T-helper 17 cell (primary cell): ENCODE results near the gene NCAM2. TPM values are rescaled to one million over a fixed set of nuclear protein-coding genes. Genes with fewer than 3 reads are reported as not detected.

Experiments used
- ATAC-seq: fragments of 150-1000 bp; cut with Tn5 transposase; 2 replicates; pipeline ENCODE4 v1.10.0; 2021; ENCODE audit warnings: mild to moderate bottlenecking, moderate library complexity
- DNase-seq, 3 donors: peaks; one replicate each; pipeline versions ENCODE4 v3.0.0 to v3.0.0-alpha.2; 2020 to 2021
- H3K9me3 ChIP-seq: one replicate; pipeline ENCODE4 v1.7.0; 2013; ENCODE audit warnings: low read length, mild to moderate bottlenecking; ENCODE audit not compliant: control insufficient read depth, poor library complexity, severe bottlenecking
- H3K27ac Mint-ChIP-seq: one replicate; pipeline ENCODE4 v1.8.0; 2022; ENCODE audit warnings: mild to moderate bottlenecking, moderate library complexity, mixed read lengths
- H3K27me3 Mint-ChIP-seq: one replicate; pipeline ENCODE4 v1.8.0; 2022; ENCODE audit warnings: mixed read lengths
- H3K36me3 Mint-ChIP-seq: one replicate; pipeline ENCODE4 v1.8.0; 2022; ENCODE audit warnings: low read depth, mixed read lengths
- H3K4me1 Mint-ChIP-seq: one replicate; pipeline ENCODE4 v1.8.0; 2022; ENCODE audit warnings: mild to moderate bottlenecking, mixed read lengths
- H3K4me3 Mint-ChIP-seq: one replicate; pipeline ENCODE4 v1.8.0; 2022; ENCODE audit warnings: mild to moderate bottlenecking, moderate library complexity, mixed read lengths
- total RNA-seq, 4 donors: library from RNA in 2 of 4; stranded (reverse) in 2 of 4; gene quantifications; one replicate each; pipeline ENCODE4 v1.2.3 and lab custom pipeline; 2022 to 2026

NCAM2 gene
- total RNA-seq, 2 donors from 2014 or later, result not detected

GRCh38 chr21:21236996-21237395 lies 238.8 kb downstream of the NCAM2 start:
- Mint-ChIP-seq H3K27ac (no peak overlapping the region), H3K36me3 (no peaks in the 10 kb centered on the region), H3K4me1 (no peaks in the 10 kb centered on the region), H3K27me3 (no peaks in the 10 kb centered on the region), H3K4me3 (no peak overlapping the region)
- H3K9me3 ChIP-seq, result no peaks in the 10 kb centered on the region
- DNase-seq (no peak), ATAC-seq (no peak)

GRCh38 chr21:21238629-21239400 lies 240.6 kb downstream of the NCAM2 start:
- H3K27me3 Mint-ChIP-seq, result no peaks in the 10 kb centered on the region
- ATAC-seq (no peak), DNase-seq (no peak)
- H3K4me3 Mint-ChIP-seq, result no peak overlapping the region
- no peaks in the 10 kb centered on the region for H3K9me3 ChIP-seq
- no peaks in the 10 kb centered on the region for H3K36me3 Mint-ChIP-seq
- no peaks in the 10 kb centered on the region for H3K4me1 Mint-ChIP-seq
- H3K27ac Mint-ChIP-seq, result no peak overlapping the region

- no peaks in the 10 kb centered on the region for H3K4me1 Mint-ChIP-seq
- no peaks in the 10 kb centered on the region for H3K27me3 Mint-ChIP-seq
- no peak for ATAC-seq
- H3K36me3 Mint-ChIP-seq, result no peaks in the 10 kb centered on the region
- H3K27ac Mint-ChIP-seq, result no peak overlapping the region
- no peak overlapping the region for H3K4me3 Mint-ChIP-seq
- no peak for DNase-seq
- H3K9me3 ChIP-seq, result no peaks in the 10 kb centered on the region
Observed at GRCh38 chr21:21241391-21241790, 243.2 kb downstream of the NCAM2 start.

- Mint-ChIP-seq H3K36me3 (no peaks in the 10 kb centered on the region), H3K27me3 (no peaks in the 10 kb centered on the region), H3K4me3 (no peak overlapping the region), H3K4me1 (no peaks in the 10 kb centered on the region), H3K27ac (no peak overlapping the region)
- H3K9me3 ChIP-seq, result no peaks in the 10 kb centered on the region
- ATAC-seq, result no peak
- no peak for DNase-seq
Observed at GRCh38 chr21:21246007-21246406, 247.8 kb downstream of the NCAM2 start.

GRCh38 chr21:21247424-21247823 lies 249.2 kb downstream of the NCAM2 start:
- no peak for DNase-seq
- no peaks in the 10 kb centered on the region for H3K27me3 Mint-ChIP-seq

GRCh38 chr21:21262048-21262447 lies 263.8 kb downstream of the NCAM2 start:
- H3K4me3 Mint-ChIP-seq, result no peak overlapping the region

More at GRCh38 chr21:21247424-21247823, 249.2 kb downstream of the NCAM2 start:
- no peak overlapping the region for H3K4me3 Mint-ChIP-seq
- no peaks in the 10 kb centered on the region for H3K4me1 Mint-ChIP-seq
- H3K9me3 ChIP-seq, result no peaks in the 10 kb centered on the region
- no peaks in the 10 kb centered on the region for H3K36me3 Mint-ChIP-seq
- no peak overlapping the region for H3K27ac Mint-ChIP-seq
- no peak for ATAC-seq

GRCh38 chr21:21268061-21268471 lies 269.9 kb downstream of the NCAM2 start:
- H3K36me3 Mint-ChIP-seq, result no peaks in the 10 kb centered on the region
- no peaks in the 10 kb centered on the region for H3K27me3 Mint-ChIP-seq
- H3K27ac Mint-ChIP-seq, result no peak overlapping the region
- no peak for ATAC-seq
- no peaks in the 10 kb centered on the region for H3K4me1 Mint-ChIP-seq
- peaks cover 4% of the 10 kb centered on the region for H3K9me3 ChIP-seq
- no peak overlapping the region for H3K4me3 Mint-ChIP-seq
- no peak for DNase-seq

More at GRCh38 chr21:21262048-21262447, 263.8 kb downstream of the NCAM2 start:
- H3K9me3 ChIP-seq, result no peaks in the 10 kb centered on the region
- Mint-ChIP-seq H3K36me3 (no peaks in the 10 kb centered on the region), H3K27me3 (no peaks in the 10 kb centered on the region), H3K4me1 (no peaks in the 10 kb centered on the region), H3K27ac (no peak overlapping the region)
- DNase-seq, result no peak
- no peak for ATAC-seq

- Mint-ChIP-seq H3K4me1 (no peaks in the 10 kb centered on the region), H3K4me3 (no peak overlapping the region), H3K27ac (no peak overlapping the region), H3K27me3 (no peaks in the 10 kb centered on the region), H3K36me3 (no peaks in the 10 kb centered on the region)
- ATAC-seq (no peak), DNase-seq (no peak)
- H3K9me3 ChIP-seq, result peaks cover 4% of the 10 kb centered on the region
Observed at GRCh38 chr21:21268885-21269284, 270.7 kb downstream of the NCAM2 start.

- no peaks in the 10 kb centered on the region for H3K27me3 Mint-ChIP-seq
Observed at GRCh38 chr21:21279193-21279901, 281.1 kb downstream of the NCAM2 start.

GRCh38 chr21:21283810-21284209 lies 285.6 kb downstream of the NCAM2 start:
- Mint-ChIP-seq H3K4me3 (no peak overlapping the region), H3K27me3 (no peaks in the 10 kb centered on the region), H3K4me1 (no peaks in the 10 kb centered on the region), H3K36me3 (no peaks in the 10 kb centered on the region), H3K27ac (no peak overlapping the region)
- ATAC-seq (no peak), DNase-seq (no peak)
- peaks cover 3% of the 10 kb centered on the region for H3K9me3 ChIP-seq

More at GRCh38 chr21:21279193-21279901, 281.1 kb downstream of the NCAM2 start:
- DNase-seq, result no peak
- no peak for ATAC-seq
- Mint-ChIP-seq H3K36me3 (no peaks in the 10 kb centered on the region), H3K4me1 (no peaks in the 10 kb centered on the region), H3K4me3 (no peak overlapping the region), H3K27ac (no peak overlapping the region)
- no peaks in the 10 kb centered on the region for H3K9me3 ChIP-seq

- DNase-seq (no peak), ATAC-seq (no peak)
- H3K27me3 Mint-ChIP-seq, result no peaks in the 10 kb centered on the region
- H3K4me3 Mint-ChIP-seq, result no peak overlapping the region
- no peaks in the 10 kb centered on the region for H3K4me1 Mint-ChIP-seq
- H3K9me3 ChIP-seq, result peaks cover 3% of the 10 kb centered on the region
- no peak overlapping the region for H3K27ac Mint-ChIP-seq
- no peaks in the 10 kb centered on the region for H3K36me3 Mint-ChIP-seq
Observed at GRCh38 chr21:21286170-21286798, 288.1 kb downstream of the NCAM2 start.

GRCh38 chr21:21290751-21291150 lies 292.5 kb downstream of the NCAM2 start:
- no peaks in the 10 kb centered on the region for H3K36me3 Mint-ChIP-seq
- no peak overlapping the region for H3K27ac Mint-ChIP-seq
- no peaks in the 10 kb centered on the region for H3K4me1 Mint-ChIP-seq
- no peak overlapping the region for H3K4me3 Mint-ChIP-seq
- H3K27me3 Mint-ChIP-seq, result no peaks in the 10 kb centered on the region
- DNase-seq (no peak), ATAC-seq (no peak)
- H3K9me3 ChIP-seq, result peaks cover 3% of the 10 kb centered on the region

GRCh38 chr21:21291883-21292569 lies 293.8 kb downstream of the NCAM2 start:
- peaks cover 3% of the 10 kb centered on the region for H3K9me3 ChIP-seq
- Mint-ChIP-seq H3K4me1 (no peaks in the 10 kb centered on the region), H3K36me3 (no peaks in the 10 kb centered on the region), H3K4me3 (no peak overlapping the region), H3K27ac (no peak overlapping the region), H3K27me3 (no peaks in the 10 kb centered on the region)
- ATAC-seq, result no peak
- no peak for DNase-seq
